OCI-LY7 (cell line): Measurements from ENCODE around the gene GLCCI1. TPM values are rescaled to one million over a fixed set of nuclear protein-coding genes. Genes with fewer than 3 reads are reported as not detected.

ENCODE experiments used
- BruUV-seq: library from RNA; stranded (reverse); fragments of 400-500 nt; replicated peaks from 2 replicates; lab custom pipeline; 2021; lab: Mats Ljungman, UMichigan
- CTCF ChIA-PET: fragments of 300-600 bp; sonication (Branson Sonifier 250); formaldehyde crosslinking; loops from one replicate; lab custom pipeline; 2022; ENCODE audit warnings: antibody characterized with exemption; ENCODE audit not compliant: unreplicated experiment; lab: Charles Lee
- POLR2A ChIA-PET: fragments of 300-600 bp; sonication (Branson Sonifier 250); formaldehyde crosslinking; loops from one replicate; lab custom pipeline; 2022; ENCODE audit warnings: antibody characterized with exemption; lab: Charles Lee
- DNase-seq: peaks from one replicate; pipeline ENCODE4 v3.0.0-alpha.2; 2015; ENCODE audit warnings: low spot score
- H2AFZ ChIP-seq: fragments of 200-600 bp; sonication (generic), shearing (Covaris generic); 2 replicates; pipeline ENCODE4 v1.6.1; 2014; ENCODE audit warnings: mild to moderate bottlenecking, antibody characterized with exemption, low read length, moderate library complexity
- H3K27ac ChIP-seq: fragments of 200-600 bp; sonication (generic); 2 replicates; pipeline ENCODE4 v1.5.1; 2014; ENCODE audit warnings: mixed run types, low read depth, mild to moderate bottlenecking, moderate library complexity, low read length, inconsistent platforms; ENCODE audit not compliant: poor library complexity, severe bottlenecking
- H3K36me3 ChIP-seq: fragments of 200-600 bp; sonication (generic); 2 replicates; pipeline ENCODE4 v1.6.1; 2014; ENCODE audit warnings: mild to moderate bottlenecking, antibody characterized with exemption, low read length, moderate library complexity, mixed read lengths; ENCODE audit not compliant: insufficient read depth
- H3K4me1 ChIP-seq: fragments of 200-600 bp; sonication (generic); 2 replicates; pipeline ENCODE4 v1.5.1; 2014; ENCODE audit warnings: mild to moderate bottlenecking, low read length; ENCODE audit not compliant: insufficient read depth, poor library complexity, severe bottlenecking
- H3K4me2 ChIP-seq: fragments of 200-600 bp; sonication (generic); 2 replicates; pipeline ENCODE4 v1.6.1; 2014; ENCODE audit warnings: mild to moderate bottlenecking, low read length
- H3K4me3 ChIP-seq: fragments of 200-600 bp; sonication (generic); 2 replicates; pipeline ENCODE4 v1.5.1; 2014; ENCODE audit warnings: mild to moderate bottlenecking, low read depth, low read length; ENCODE audit not compliant: poor library complexity, severe bottlenecking
- H3K79me2 ChIP-seq: fragments of 200-600 bp; sonication (generic); 2 replicates; pipeline ENCODE4 v1.6.1; 2016; ENCODE audit warnings: low read depth, mild to moderate bottlenecking, low read length, moderate library complexity, mixed read lengths; ENCODE audit not compliant: insufficient read depth
- H3K9me2 ChIP-seq: fragments of 200-600 bp; sonication (generic); 2 replicates; pipeline ENCODE4 v1.6.1; 2016; ENCODE audit warnings: mild to moderate bottlenecking, low read length, mixed read lengths; ENCODE audit not compliant: insufficient read depth
- H3K9me3 ChIP-seq: fragments of 200-600 bp; sonication (generic); 2 replicates; pipeline ENCODE4 v1.6.1; 2014; ENCODE audit warnings: mild to moderate bottlenecking, mixed run types, low read length, mixed read lengths
- H4K20me1 ChIP-seq: fragments of 200-600 bp; sonication (generic); 2 replicates; pipeline ENCODE4 v1.6.1; 2014; ENCODE audit warnings: mild to moderate bottlenecking, antibody characterized with exemption, low read length, moderate library complexity, mixed read lengths; ENCODE audit not compliant: insufficient read depth
- CTCF ChIP-seq: fragments of 200-600 bp; sonication (generic); conservative IDR thresholded peaks from 2 replicates; pipeline ENCODE4 v1.5.1; 2014; ENCODE audit warnings: mild to moderate bottlenecking, antibody characterized with exemption, low read length, moderate library complexity, mixed read lengths
- EZH2phosphoT487 ChIP-seq: fragments of 200-600 bp; sonication (generic); IDR thresholded peaks from 2 replicates; pipeline ENCODE4 v1.6.1; 2018; ENCODE audit warnings: low read depth, borderline replicate concordance, mild to moderate bottlenecking, mixed run types, antibody characterized with exemption, low read length, moderate library complexity, mixed read lengths
- intact Hi-C: fragments of 100-400 bp; cut with micrococcal nuclease; formaldehyde crosslinking; loops from one replicate; pipeline ENCODE4 v1.10.0; 2022; ENCODE audit not compliant: unreplicated experiment
- total RNA-seq, 2 experiments: library from RNA; depleted of rRNA in 1 of 2; stranded (reverse); fragments of >200 nt in 1 of 2; shearing (Covaris generic) in 1 of 2; gene quantifications; 2 replicates each; pipeline ENCODE4 v1.2.3, GENCODE V29; 2014 to 2022

GLCCI1 gene
- total RNA-seq, 2 experiments from 2014 or later: 21.3 to 85.6 TPM

GRCh38 chr7:8133188-8133848 is 164.7 kb downstream of the GLCCI1 start:
- no TSS peak for BruUV-seq
- intact Hi-C loops: no loop called here
- no peak for TF ChIP-seq EZH2phosphoT487
- TF ChIP-seq CTCF: no peak
- H3K9me2 ChIP-seq: no peaks in the 10 kb centered on the region
- no peak overlapping the region for H2AFZ ChIP-seq
- H3K4me3 ChIP-seq: no peak overlapping the region
- no peaks in the 10 kb centered on the region for H3K79me2 ChIP-seq
- ChIA-PET CTCF (no interaction called here), POLR2A (interaction anchor here (0.7 to 1.0 kb wide), 2 partner anchors 9 to 29 kb away, joined by 3 read pairs; no protein-coding TSS in a partner anchor)
- no peaks in the 10 kb centered on the region for H4K20me1 ChIP-seq
- H3K4me2 ChIP-seq: no peak overlapping the region
- no peak for DNase-seq
- H3K27ac ChIP-seq: no peak overlapping the region
- no peaks in the 10 kb centered on the region for H3K36me3 ChIP-seq
- no peaks in the 10 kb centered on the region for H3K4me1 ChIP-seq
- H3K9me3 ChIP-seq: no peaks in the 10 kb centered on the region

- BruUV-seq: no TSS peak
- H3K4me1 ChIP-seq: no peaks in the 10 kb centered on the region
- DNase-seq: no peak
- TF ChIP-seq EZH2phosphoT487 (no peak), CTCF (no peak)
- no peak overlapping the region for H3K4me2 ChIP-seq
- H4K20me1 ChIP-seq: no peaks in the 10 kb centered on the region
- no peak overlapping the region for H2AFZ ChIP-seq
- no peak overlapping the region for H3K4me3 ChIP-seq
- H3K9me3 ChIP-seq: no peaks in the 10 kb centered on the region
- H3K36me3 ChIP-seq: no peaks in the 10 kb centered on the region
- H3K79me2 ChIP-seq: no peaks in the 10 kb centered on the region
- no peak overlapping the region for H3K27ac ChIP-seq
- no peaks in the 10 kb centered on the region for H3K9me2 ChIP-seq
- ChIA-PET CTCF (no interaction called here), POLR2A (interaction anchor here (0.5 to 1.0 kb wide), 4 partner anchors 10 to 68 kb away, joined by 3 read pairs; no protein-coding TSS in a partner anchor)
- intact Hi-C loops: no loop called here
Measured at GRCh38 chr7:8134089-8134733, 165.6 kb downstream of the GLCCI1 start.

- no peak overlapping the region for H3K27ac ChIP-seq
- no peaks in the 10 kb centered on the region for H3K36me3 ChIP-seq
- no peak overlapping the region for H2AFZ ChIP-seq
- H4K20me1 ChIP-seq: no peaks in the 10 kb centered on the region
- no peak overlapping the region for H3K4me3 ChIP-seq
- TF ChIP-seq EZH2phosphoT487 (no peak), CTCF (no peak)
- ChIA-PET POLR2A (interaction anchor here (0.6 kb wide), 1 partner anchor 19 kb away, joined by 4 read pairs; no protein-coding TSS in a partner anchor), CTCF (no interaction called here)
- no peaks in the 10 kb centered on the region for H3K79me2 ChIP-seq
- no peaks in the 10 kb centered on the region for H3K9me3 ChIP-seq
- no TSS peak for BruUV-seq
- no peak for DNase-seq
- intact Hi-C loops: no loop called here
- no peaks in the 10 kb centered on the region for H3K4me1 ChIP-seq
- no peaks in the 10 kb centered on the region for H3K9me2 ChIP-seq
- no peak overlapping the region for H3K4me2 ChIP-seq
Measured at GRCh38 chr7:8135417-8135816, 166.8 kb downstream of the GLCCI1 start.
